Activated T-cell treated with anti-CD3 and anti-CD28 coated beads for 1 hour (primary cell): ENCODE results near the gene FHDC1.

Experiments
- DNase-seq: peaks from one replicate; pipeline ENCODE4 v3.0.0-alpha.2; 2020; ENCODE audit warnings: low read depth

Gene FHDC1

GRCh38 chr4:152981278-152981677 is 45.2 kb downstream of the FHDC1 start:
- DNase-seq = no peak

GRCh38 chr4:152981842-152982241 is 45.7 kb downstream of the FHDC1 start:
- no peak for DNase-seq

- DNase-seq = no peak
Measured at GRCh38 chr4:152983221-152983620, 47.1 kb downstream of the FHDC1 start.

- DNase-seq = no peak
Measured at GRCh38 chr4:152983774-152984411, 47.8 kb downstream of the FHDC1 start.

GRCh38 chr4:152988721-152989553 is 52.8 kb downstream of the FHDC1 start:
- DNase-seq = no peak

- DNase-seq = no peak
Measured at GRCh38 chr4:152989554-152989970, 53.4 kb downstream of the FHDC1 start.

GRCh38 chr4:152990471-152991131 is 54.5 kb downstream of the FHDC1 start:
- no peak for DNase-seq

- DNase-seq = no peak
Measured at GRCh38 chr4:152991398-152991797, 55.3 kb downstream of the FHDC1 start.

- no peak for DNase-seq
Measured at GRCh38 chr4:152992027-152992426, 55.9 kb downstream of the FHDC1 start.

GRCh38 chr4:152992466-152992865 is 56.3 kb downstream of the FHDC1 start:
- no peak for DNase-seq

- no peak for DNase-seq
Measured at GRCh38 chr4:152994038-152994437, 57.9 kb downstream of the FHDC1 start.

- no peak for DNase-seq
Measured at GRCh38 chr4:152996111-152996571, 60.0 kb downstream of the FHDC1 start.

GRCh38 chr4:152996672-152997071 is 60.5 kb downstream of the FHDC1 start:
- no peak for DNase-seq

- no peak for DNase-seq
Measured at GRCh38 chr4:152997288-152997687, 61.2 kb downstream of the FHDC1 start.

- DNase-seq = no peak
Measured at GRCh38 chr4:152997771-152998487, 61.8 kb downstream of the FHDC1 start.

GRCh38 chr4:152998861-152999260 is 62.7 kb downstream of the FHDC1 start:
- DNase-seq = no peak

- no peak for DNase-seq
Measured at GRCh38 chr4:152999346-153000075, 63.4 kb downstream of the FHDC1 start.

GRCh38 chr4:153000076-153000420 is 63.9 kb downstream of the FHDC1 start:
- DNase-seq = no peak

- DNase-seq = no peak
Measured at GRCh38 chr4:153001626-153002025, 65.5 kb downstream of the FHDC1 start.

- no peak for DNase-seq
Measured at GRCh38 chr4:153002110-153002509, 66.0 kb downstream of the FHDC1 start.

- DNase-seq = no peak
Measured at GRCh38 chr4:153004081-153004850, 68.1 kb downstream of the FHDC1 start.
